Measurements from ENCODE around the gene ASPRV1. TPM values are rescaled to one million over a fixed set of nuclear protein-coding genes. Genes with fewer than 3 reads are reported as not detected.

The ASPRV1 gene
- total and polyA plus RNA-seq, 2 experiments from 2014 or later = 0.73 TPM; not detected in 1

- Histone ChIP-seq H4K20me1 (ENCODE audit: insufficient read depth, poor library complexity, severe bottlenecking) (no peaks in the 10 kb centered on the region), H3K36me3 (replicated peaks; ENCODE audit: insufficient read depth, low read depth) (no peaks in the 10 kb centered on the region), H3K27ac (no peak overlapping the region), H3K79me2 (no peaks in the 10 kb centered on the region), H3K9me3 (ENCODE audit: low read depth) (no peaks in the 10 kb centered on the region), H3K27me3 (no peaks in the 10 kb centered on the region), H3K4me1 (ENCODE audit: insufficient read depth) (peaks cover 7% of the 10 kb centered on the region), H2AFZ (no peak overlapping the region), H3K4me3 (no peak overlapping the region), H3K9me2 (replicated peaks; ENCODE audit: insufficient read depth) (no peaks in the 10 kb centered on the region), H3K4me2 (no peak overlapping the region)
- TF ChIP-seq EZH2phosphoT487 (IDR thresholded peaks at IDR 0.05; ENCODE audit: low read depth, severe bottlenecking, unreplicated experiment) = no peak
- no peak for TF ChIP-seq EZH2 (IDR thresholded peaks at IDR 0.05; ENCODE audit: borderline replicate concordance)
- no peak for TF ChIP-seq CTCF (IDR thresholded peaks at IDR 0.05; ENCODE audit: poor library complexity)
- WGBS (ENCODE audit: low lambda C conversion rate, missing lambda C conversion rate) = 97% methylated on average over 7 of the region's 7 CpGs
- no peak for DNase-seq (ENCODE audit: low spot score)
Observed at GRCh38 chr2:69944756-69945155, 16.7 kb downstream of the ASPRV1 start.

GRCh38 chr2:69943843-69944525 lies 17.4 kb downstream of the ASPRV1 start:
- no peaks in the 10 kb centered on the region for H4K20me1 ChIP-seq (ENCODE audit: insufficient read depth, poor library complexity, severe bottlenecking)
- WGBS (ENCODE audit: low lambda C conversion rate, missing lambda C conversion rate) = 87% methylated on average over 9 of the region's 9 CpGs
- no peaks in the 10 kb centered on the region for H3K9me3 ChIP-seq (ENCODE audit: low read depth)
- H3K4me2 ChIP-seq = no peak overlapping the region
- TF ChIP-seq EZH2phosphoT487 (IDR thresholded peaks at IDR 0.05; ENCODE audit: low read depth, severe bottlenecking, unreplicated experiment) (no peak), CTCF (IDR thresholded peaks at IDR 0.05; ENCODE audit: poor library complexity) (no peak), EZH2 (IDR thresholded peaks at IDR 0.05; ENCODE audit: borderline replicate concordance) (no peak)
- H3K79me2 ChIP-seq = no peaks in the 10 kb centered on the region
- peaks cover 7% of the 10 kb centered on the region for H3K4me1 ChIP-seq (ENCODE audit: insufficient read depth)
- H3K27me3 ChIP-seq = no peaks in the 10 kb centered on the region
- no peak overlapping the region for H3K4me3 ChIP-seq
- no peak overlapping the region for H2AFZ ChIP-seq
- H3K27ac ChIP-seq = no peak overlapping the region
- no peak for DNase-seq (ENCODE audit: low spot score)
- H3K36me3 ChIP-seq (replicated peaks; ENCODE audit: insufficient read depth, low read depth) = no peaks in the 10 kb centered on the region
- H3K9me2 ChIP-seq (replicated peaks; ENCODE audit: insufficient read depth) = no peaks in the 10 kb centered on the region

GRCh38 chr2:69943000-69943842 lies 18.2 kb downstream of the ASPRV1 start:
- Histone ChIP-seq H3K36me3 (replicated peaks; ENCODE audit: insufficient read depth, low read depth) (no peaks in the 10 kb centered on the region), H4K20me1 (ENCODE audit: insufficient read depth, poor library complexity, severe bottlenecking) (no peaks in the 10 kb centered on the region), H3K9me2 (replicated peaks; ENCODE audit: insufficient read depth) (no peaks in the 10 kb centered on the region), H3K27ac (no peak overlapping the region), H3K4me1 (ENCODE audit: insufficient read depth) (peaks cover 7% of the 10 kb centered on the region), H2AFZ (no peak overlapping the region), H3K4me2 (no peak overlapping the region), H3K4me3 (no peak overlapping the region), H3K79me2 (no peaks in the 10 kb centered on the region), H3K27me3 (no peaks in the 10 kb centered on the region), H3K9me3 (ENCODE audit: low read depth) (no peaks in the 10 kb centered on the region)
- WGBS (ENCODE audit: low lambda C conversion rate, missing lambda C conversion rate) = 89% methylated on average over 11 of the region's 11 CpGs
- TF ChIP-seq CTCF (IDR thresholded peaks at IDR 0.05; ENCODE audit: poor library complexity) = no peak
- TF ChIP-seq EZH2 (IDR thresholded peaks at IDR 0.05; ENCODE audit: borderline replicate concordance) = no peak
- no peak for TF ChIP-seq EZH2phosphoT487 (IDR thresholded peaks at IDR 0.05; ENCODE audit: low read depth, severe bottlenecking, unreplicated experiment)
- no peak for DNase-seq (ENCODE audit: low spot score)
